Measurements from ENCODE around the gene DCAF8.
A peak's percentile ranks its signal among the peaks of the same experiment; 100 is the strongest.

Gene DCAF8

DNA sequence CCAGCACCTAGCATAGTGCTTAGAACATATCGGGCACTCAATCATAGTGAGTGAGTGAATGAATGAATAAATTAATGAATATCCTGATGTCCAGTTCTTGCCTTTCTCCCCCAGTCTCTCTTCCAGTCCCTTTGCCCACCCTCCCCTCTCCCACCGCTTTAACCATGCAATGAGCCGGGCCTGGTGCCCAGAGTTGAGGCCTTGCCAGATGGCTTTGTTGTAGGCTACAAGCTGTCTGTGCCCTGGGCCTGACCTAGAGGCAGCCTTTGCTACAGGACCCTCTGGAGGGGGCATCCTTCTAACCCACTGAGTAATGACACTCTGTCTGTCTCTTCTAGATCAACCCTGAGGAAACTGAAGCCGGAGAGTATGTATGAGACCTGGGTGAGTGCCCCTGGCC, 65.1 kb downstream of the DCAF8 start:
- no peak for DNase-seq

- DNase-seq = no peak
Measured at GRCh38 chr1:160196143-160196542, 66.2 kb downstream of the DCAF8 start.

GRCh38 chr1:160194737-160195059, 67.7 kb downstream of the DCAF8 start:
- DNase-seq = no peak

DNA sequence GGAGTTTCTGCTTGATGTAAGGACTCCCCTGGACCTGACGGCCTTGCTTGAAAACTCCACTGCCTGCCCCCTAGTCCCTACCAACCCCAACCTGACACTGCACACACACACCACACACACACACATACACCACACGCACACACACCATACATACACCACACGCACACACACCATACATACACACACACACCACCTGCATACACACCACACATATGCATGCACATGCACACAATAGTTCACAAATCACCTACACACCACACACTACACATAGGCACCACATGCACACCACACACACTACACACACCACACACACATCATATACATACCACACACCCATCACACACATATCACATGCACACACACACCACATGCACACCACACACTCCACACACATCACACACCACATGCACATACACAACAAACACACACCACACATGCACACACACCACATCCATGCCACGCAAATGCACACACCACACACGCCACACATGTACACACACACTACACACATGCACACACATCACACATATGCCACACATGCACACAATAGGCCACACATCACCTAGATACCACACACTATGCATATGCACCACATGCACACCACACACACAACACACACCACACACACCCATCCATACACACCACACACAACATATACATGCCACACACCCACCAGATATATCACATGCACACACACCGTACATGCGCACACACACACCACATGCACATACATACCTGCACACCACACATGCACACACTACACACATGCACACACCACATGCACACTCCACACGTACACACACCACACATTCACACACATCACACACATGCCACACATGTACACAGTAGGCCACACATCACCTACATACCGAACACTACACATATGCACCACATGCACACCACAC, 68.3 kb downstream of the DCAF8 start:
- DNase-seq = no peak

- DNase-seq = peak; percentile 85
Measured at GRCh38 chr1:160193091-160193819, 69.1 kb downstream of the DCAF8 start.

GRCh38 chr1:160192234-160192633, 70.1 kb downstream of the DCAF8 start:
- no peak for DNase-seq

- no peak for DNase-seq
Measured at GRCh38 chr1:160191756-160192155, 70.6 kb downstream of the DCAF8 start.

GRCh38 chr1:160189649-160190625, 72.4 kb downstream of the DCAF8 start, which contains the start of gene CASQ1:
CASQ1 (plus strand) TSS chr1:160190575; CDS start chr1:160190752, 177 bp downstream.
- DNase-seq = no peak

GRCh38 chr1:160188341-160188740, 74.0 kb downstream of the DCAF8 start:
- DNase-seq = no peak

DNA sequence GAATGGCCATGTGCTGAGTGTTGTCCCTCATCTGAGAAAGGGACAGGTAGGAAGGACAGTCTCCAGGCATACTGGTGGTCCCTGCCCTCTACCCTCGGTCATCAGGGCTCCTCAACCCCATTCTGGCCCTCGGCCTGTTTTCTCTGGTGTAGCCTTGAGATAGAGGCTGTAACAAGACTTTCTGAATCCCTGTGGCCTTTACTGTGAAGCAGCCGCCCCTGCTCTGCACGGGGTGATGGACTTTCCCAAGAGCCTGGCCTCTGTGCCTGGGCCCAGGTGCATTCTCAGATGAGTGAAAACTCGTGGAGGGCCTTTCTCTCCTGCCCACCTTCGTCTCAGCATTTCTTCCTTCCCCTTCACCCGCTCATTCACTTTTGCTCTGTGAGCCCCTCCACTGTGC, 74.9 kb downstream of the DCAF8 start:
- DNase-seq = no peak

DNA sequence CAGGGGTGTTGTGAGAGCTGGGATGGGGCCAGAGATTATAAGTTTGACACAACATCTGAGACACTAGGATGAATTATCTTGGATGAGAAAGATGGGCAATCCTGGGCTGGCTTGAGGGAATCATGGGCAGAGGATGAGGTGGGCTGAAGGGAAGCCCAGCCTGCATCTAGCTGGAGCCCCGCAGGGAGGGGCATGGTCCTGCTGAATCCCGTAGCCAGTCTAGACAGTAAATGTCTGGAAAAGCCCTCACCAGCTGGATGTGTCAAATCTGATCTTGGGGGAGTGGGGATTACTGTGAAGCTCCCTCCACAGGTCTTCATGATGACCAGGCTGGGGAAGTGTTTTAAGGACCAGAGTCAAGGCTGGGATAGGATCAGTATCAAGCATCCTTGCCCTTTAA, 75.6 kb downstream of the DCAF8 start:
- no peak for DNase-seq

DNA sequence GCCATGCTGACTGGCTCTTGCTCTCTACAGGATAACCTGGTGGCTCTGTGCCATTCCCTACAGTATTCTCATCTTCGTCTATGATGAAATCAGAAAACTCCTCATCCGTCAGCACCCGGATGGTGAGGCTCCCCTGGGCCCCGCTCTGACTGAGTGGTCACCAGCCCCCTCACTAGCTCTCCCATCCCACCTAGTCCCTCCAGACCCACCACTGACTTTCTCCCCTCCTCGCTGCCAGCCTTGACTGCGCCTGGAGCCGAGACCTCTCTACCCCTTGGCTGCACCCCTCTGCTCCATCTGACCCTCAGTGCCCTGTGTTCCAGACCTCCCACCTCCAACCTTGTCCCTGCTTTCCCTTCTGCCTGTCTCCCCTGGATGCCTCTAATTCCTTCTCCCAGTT, 76.1 kb downstream of the DCAF8 start:
- no peak for DNase-seq

GRCh38 chr1:160179336-160179735, 83.0 kb downstream of the DCAF8 start:
- DNase-seq = no peak

- no peak for DNase-seq
Measured at GRCh38 chr1:160178731-160179130, 83.6 kb downstream of the DCAF8 start.

GRCh38 chr1:160177667-160178066, 84.7 kb downstream of the DCAF8 start:
- DNase-seq = no peak

DNA sequence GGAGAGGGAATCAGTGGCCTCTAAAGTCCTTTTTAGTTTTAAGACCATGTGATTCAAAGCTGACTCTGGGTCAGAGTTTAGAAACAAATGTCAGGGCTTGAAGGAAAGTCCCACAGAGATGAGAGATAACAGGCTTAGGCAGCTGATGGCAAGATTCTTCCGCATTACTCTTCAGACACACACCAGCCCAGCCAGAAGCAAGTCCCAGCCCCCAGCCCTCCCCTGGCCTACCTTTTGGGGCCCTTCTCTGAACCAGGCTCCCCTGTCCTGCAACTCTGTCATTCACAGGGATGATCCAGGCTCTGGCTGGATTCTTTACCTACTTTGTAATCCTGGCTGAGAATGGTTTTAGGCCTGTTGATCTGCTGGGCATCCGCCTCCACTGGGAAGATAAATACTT, 85.1 kb downstream of the DCAF8 start:
- no peak for DNase-seq

DNA sequence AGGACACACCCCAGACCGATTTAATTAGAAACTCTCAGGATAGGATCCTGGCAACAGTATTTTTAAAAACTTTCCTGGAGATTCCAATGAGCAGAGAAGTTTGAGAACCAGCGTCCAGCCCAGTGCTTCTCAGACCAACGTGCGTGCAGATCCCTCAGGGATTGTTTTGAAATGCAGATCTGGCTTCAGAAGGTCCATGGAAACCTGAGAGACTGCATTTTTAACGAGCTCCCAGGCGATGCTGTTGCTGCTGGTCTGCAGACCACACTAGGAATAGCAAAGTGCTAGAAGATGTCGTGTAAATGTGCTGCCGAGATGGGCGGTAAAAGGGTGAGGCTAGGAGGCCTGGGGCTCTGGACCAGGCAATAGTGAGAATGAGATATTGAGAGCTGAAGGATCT, 90.4 kb downstream of the DCAF8 start:
- no peak for DNase-seq

GRCh38 chr1:160171354-160171753, 91.0 kb downstream of the DCAF8 start:
- DNase-seq = no peak

GRCh38 chr1:160169553-160170399, 92.6 kb downstream of the DCAF8 start:
- DNase-seq = peak; percentile 36

DNA sequence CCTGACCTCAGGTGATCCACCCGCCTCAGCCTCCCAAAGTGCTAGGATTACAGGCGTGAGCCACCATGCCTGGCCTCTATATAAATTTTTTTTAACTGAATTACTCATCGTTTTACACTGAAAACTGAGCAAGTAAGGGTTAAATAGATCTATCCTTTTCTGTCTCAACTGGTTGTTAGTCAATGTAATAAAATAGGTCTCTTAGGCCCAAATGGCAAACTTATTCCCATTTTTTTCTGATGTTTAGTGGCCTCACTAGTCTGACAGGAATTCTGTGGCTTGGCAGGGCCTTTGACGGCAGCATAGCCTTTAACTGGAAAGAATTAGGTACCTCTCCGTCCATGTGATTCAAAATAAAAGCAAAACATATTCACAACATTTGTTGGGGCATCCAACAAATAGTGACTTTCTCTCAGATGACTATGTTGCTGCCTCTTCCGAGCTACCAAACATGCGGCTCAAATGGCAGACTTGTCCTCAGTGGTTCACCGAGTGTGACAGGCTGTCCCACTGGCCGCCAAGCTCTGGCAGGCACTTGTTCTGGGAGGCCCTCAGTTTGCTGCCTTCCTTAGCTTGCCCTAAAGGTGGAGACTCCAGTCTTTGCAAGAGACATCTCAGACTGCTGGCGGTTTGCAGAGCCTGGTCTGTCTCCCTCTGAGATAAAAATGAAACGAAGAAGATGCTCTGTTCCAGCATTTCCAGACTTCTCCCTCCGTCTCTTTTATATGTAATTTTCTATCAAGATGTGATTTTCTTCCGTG, 93.6 kb downstream of the DCAF8 start:
- DNase-seq = no peak

DNA sequence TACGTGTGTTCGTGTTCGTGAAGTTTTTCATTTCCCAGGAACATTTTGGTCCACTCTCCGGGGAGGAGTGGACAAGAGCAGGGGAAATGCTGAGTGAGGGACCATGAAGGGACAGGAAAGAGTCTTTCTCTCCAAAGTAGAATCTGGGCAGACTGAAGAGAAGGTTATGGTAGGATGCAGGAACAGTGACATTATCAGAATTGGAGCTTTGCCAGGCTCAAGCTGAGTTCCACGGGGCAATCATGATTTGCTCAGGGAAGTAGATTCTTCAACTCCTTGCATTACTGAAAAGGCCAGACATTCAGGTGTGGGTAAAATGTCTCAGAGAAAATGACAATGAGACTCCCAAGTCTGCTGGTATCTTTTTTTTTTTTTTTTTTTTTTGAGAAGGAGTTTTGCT, 94.3 kb downstream of the DCAF8 start:
- no peak for DNase-seq

Data from stimulated activated CD4-positive, alpha-beta T cell treated with anti-CD3 and anti-CD28 coated beads, Interleukin-15, amount 100 ng/mL, for 24 hours (primary cell).